Activated gamma-delta T cell treated with anti-CD3 and anti-CD28 coated beads, Interleukin-2, amount 50 U/mL, for 16 hours (primary cell): ENCODE data around the gene CDCA7.
"Not testable (repeated sequence)": the region's sequence is repeated elsewhere in the genome, so short reads cannot be mapped to it uniquely, and the experiment has no call there.

Experiments
- DNase-seq: peaks from one replicate; pipeline ENCODE4 v3.0.0-alpha.2; 2020; ENCODE audit warnings: low read depth

Gene CDCA7

GRCh38 chr2:173354582-173355131, at the start of gene CDCA7:
CDCA7 (plus strand) TSS chr2:173354872; CDS start chr2:173354964, 92 bp downstream.
- no peak for DNase-seq

DNA sequence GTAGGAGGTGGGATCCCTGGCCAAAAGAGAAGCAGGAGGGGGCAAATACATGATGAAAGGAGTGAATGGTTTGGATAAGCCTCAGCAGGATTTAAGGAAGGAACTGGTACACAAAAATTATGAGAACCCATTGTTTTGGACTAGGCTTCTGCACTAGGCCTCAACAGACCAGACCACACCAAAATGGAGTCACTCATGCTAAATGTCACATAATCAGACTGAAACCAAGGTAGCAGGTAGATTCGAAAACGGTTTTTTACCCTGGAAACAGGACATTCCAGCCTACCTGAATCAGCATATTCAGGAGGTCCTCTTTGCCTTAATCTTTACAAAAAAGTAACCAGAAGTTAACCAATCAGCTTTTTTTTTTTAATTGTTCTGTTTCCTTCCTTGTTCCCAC, 49.4 kb upstream of the CDCA7 start:
- no peak for DNase-seq

- DNase-seq: no peak
Measured at GRCh38 chr2:173307293-173307692, 47.4 kb upstream of the CDCA7 start.

GRCh38 chr2:173309370-173309769, 45.3 kb upstream of the CDCA7 start:
- not testable (repeated sequence) for DNase-seq

- no peak for DNase-seq
Measured at GRCh38 chr2:173311844-173312606, 42.6 kb upstream of the CDCA7 start.

DNA sequence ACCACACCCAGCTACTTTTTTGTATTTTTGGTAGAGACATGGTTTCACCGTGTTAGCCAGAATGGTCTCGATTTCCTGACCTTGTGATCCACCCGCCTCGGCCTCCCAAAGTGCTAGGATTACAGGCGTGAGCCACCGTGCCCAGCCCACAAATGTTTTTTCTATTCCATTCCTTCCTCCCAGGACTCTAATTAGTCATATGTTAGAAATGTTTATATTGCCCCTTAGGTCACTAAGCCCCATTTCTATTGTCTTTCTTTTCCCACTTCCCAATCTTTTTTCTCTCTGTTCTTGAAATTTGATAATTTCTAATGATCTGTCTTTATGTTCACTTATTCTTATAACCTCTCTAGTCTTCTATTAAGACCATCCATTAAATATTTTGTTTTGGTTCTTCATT, 31.3 kb upstream of the CDCA7 start:
- DNase-seq: no peak

DNA sequence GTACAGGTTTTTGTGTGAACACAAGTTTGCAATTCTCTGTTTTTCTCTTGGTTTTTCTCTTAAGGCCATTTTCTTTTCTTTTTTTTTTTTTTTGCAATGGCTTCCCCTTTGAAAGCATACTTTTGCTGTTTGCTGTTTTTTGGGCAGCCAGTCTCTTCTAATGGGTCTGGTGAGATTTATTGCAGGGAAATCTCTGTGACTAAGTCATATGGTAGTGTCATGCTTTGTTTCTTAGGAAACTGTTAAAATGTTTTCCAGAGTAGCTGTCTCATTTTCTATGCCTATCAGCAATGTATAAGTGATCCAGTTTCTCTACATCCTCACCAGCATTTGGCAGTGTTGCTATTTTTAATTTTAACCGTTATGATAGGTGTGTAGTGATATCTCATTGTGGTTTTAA, 27.9 kb upstream of the CDCA7 start:
- DNase-seq: no peak

- no peak for DNase-seq
Measured at GRCh38 chr2:173327421-173327820, 27.3 kb upstream of the CDCA7 start.

- not testable (repeated sequence) for DNase-seq
Measured at GRCh38 chr2:173333003-173333402, 21.7 kb upstream of the CDCA7 start.

DNA sequence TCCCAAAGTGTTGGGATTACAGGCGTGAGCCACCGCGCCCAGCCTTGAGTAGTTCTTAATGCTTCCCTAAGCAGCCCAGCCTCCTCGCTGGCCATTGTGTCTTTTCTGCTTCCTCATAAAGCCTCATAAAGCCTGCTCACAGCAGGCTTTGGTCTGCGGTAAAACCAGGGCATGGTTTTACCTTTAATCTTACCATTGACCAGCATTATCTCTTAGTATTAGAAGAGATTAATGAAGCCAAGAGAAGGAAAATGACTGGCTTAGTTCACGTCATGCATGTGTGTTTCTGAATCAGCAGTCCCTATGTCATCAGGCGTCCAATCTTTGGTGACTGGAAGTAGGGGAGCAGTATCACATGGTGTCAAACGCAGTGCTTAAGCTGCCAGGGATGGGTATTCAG, 14.9 kb upstream of the CDCA7 start:
- DNase-seq: no peak

- no peak for DNase-seq
Measured at GRCh38 chr2:173343921-173344320, 10.8 kb upstream of the CDCA7 start.

GRCh38 chr2:173346035-173346434, 8.6 kb upstream of the CDCA7 start:
- DNase-seq: no peak

DNA sequence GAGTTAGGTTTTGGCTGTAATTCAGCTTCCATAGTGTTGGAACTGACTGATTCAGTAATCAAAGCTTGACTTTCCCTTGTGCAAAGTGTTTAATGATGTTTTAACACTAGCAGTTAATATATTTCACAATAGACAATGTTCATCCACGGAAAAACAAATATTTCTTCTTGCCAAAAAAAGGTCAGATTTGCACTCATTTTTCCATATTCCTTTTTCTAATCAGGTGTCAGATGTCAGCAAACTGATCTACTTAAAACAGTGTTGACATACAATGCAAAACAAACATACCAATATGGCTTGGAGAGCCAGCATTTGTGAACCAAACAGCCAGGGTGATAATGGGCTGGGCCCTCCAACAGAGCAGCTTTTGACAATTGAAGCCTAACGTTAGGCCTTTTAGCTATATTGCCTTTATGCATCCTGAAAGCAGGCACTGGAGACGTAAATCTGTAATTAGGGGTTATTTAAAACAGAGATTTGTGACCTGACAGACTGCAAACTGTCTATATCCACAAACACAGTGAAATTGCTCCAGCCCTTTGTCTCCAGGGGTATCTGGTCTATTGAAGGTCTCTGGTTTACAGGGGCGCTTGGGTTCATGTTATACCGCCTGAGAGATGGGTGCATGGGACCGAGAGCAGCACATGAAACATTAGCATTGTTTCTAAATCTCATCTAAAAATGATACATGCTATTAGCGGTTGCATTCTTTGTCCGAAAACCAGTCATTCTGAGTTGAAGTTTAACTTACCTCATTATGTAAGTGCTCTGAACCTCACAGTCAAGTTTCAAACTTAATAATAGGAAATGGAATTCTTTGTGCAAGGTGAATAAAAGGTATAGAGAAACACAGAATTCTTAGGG, 7.1 kb upstream of the CDCA7 start:
- no peak for DNase-seq

DNA sequence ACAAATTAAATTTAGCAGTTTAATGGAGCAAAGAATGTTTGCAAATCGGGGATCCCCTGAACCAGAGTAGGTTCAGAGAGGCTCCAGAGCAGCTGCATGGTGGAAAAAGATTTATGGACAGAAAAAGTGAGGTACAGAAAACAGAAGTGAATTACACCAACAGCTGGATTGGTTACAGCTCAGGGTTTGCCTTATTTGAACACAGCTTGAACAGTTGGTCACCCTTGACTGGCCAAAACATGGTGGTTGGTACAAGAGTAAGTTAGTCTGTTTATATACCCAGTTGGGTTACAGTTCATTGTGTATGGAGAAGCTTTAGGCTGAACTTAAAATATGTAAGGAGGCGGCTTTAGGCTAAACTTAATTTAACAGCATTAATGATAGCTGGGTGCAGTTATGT, 5.4 kb upstream of the CDCA7 start:
- DNase-seq: no peak

DNA sequence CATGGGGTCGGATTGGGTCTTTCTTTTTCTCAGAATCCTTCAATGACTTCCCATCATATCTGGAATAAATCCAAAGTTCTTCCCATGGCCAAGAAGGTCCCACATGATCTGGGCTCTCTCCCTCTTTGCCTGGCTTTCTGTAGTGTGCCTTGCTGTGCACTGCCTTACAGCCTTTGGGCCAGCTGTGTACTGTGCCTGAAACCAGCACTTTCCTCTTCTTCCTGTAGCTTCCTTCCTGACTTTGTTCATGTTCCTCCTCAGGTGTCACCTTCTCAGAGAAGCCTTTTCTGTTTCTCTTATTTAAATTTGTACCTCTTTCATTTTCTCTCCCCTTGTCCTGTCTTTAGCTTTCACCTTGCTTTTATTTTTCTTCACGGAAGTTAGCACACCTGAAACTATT, 4.3 kb upstream of the CDCA7 start:
- DNase-seq: no peak

DNA sequence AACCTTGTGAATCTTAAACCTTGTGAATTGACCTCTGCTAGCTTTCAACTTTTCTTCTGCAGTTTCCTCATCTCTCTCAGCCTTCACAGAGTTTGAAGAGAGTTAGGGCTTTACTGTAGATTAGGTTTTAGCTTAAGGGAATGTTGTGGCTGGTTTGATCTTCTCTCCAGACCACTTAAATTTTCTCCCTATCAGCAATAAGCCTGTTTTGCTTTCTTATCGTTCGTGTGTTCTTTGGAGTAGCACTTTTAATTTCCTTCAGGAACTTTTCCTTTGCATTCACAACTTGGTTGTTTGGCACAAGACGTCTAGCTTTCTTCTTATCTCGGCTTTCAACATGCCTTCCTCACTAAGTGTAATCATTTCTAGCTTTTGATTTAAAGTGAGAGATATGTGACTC, 2.8 kb upstream of the CDCA7 start:
- no peak for DNase-seq

- no peak for DNase-seq
Measured at GRCh38 chr2:173353556-173353955, 1.1 kb upstream of the CDCA7 start.

- no peak for DNase-seq
Measured at GRCh38 chr2:173354073-173354581, 545 bp upstream of the CDCA7 start.

DNA sequence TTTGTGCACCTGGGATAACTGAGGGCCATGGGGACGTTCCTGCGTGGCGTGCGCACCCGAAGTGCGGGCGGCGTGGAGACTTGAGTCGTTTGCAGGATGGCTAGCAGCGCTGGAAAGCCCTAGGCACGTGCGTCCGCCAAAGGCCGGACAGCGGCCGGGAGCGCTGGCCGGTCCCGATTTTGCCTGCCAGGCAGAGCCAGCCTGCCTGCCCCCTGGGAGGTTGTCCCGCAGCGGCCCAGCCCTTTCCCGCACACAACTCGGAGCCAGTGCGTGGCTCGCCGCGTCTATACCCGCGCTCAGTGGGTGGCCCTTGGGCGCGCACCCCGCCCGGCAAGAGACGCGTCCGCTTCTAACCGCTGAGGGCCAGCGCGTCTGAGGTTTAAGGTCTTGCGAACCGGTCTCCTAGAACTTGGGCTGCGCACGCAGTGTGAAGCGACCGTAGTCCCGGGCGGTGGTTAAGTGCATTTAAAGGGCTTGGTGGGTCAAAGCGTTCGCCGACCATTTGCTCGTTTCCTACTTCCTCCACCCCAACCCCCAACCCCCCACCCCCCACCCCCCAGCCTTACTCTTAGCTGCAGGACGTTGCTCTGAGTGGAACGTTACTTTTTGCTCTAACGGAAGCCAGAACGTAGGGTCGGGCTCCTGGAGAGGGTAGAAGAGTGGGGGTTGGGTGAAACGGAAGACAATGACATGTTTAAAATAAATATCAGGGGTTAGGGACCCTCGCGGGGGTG, 627 bp downstream of the CDCA7 start:
- DNase-seq: no peak

DNA sequence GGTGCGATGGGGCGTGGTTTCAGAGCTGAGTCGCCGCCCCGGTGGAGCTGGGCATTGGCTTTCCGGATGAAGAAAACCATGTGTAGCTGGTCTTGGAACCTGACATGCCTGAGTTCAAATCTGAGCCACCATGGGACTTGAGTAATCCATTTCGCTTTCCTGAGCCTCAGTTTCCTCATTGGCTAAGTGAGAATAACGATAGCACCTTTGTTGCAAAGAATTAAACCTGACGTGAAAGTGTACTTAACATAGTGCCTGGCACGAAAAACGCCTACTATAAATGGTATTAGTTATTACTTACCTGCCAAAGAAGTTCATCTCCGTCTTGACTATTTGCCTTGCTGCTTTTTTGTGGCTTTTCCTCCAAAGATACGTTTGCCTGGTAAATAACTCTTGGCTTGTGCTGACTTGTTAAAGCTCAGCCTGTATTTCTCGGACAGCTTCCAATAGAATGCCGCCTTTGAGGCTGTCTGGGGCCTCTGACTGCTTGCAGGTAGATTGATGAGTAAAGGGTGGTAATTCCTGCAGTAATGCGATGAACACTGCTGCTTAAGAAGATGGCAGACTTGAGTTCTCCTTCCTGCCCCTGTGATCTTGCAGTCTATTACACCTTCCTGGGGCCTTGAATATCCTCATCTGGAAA, 1.3 kb downstream of the CDCA7 start:
- DNase-seq: no peak

DNA sequence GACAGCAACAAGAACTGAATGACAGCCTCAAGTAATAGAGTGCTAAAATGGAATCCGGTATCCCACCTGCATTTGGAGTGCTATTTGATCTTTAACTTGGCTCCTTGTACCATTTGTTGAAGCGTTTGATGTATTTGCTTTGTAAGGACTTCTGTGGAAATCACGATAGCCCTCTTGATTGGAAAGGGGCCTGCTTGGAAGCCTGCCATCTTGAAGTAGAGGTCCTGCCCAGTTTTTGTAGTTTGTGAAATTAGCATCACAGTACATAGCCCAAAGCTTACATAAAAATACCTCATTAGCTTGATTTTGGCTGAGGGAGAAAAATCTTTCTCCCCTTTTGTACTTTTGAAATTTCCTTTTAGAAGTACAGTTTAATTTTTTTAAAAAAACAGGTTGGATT, 2.7 kb downstream of the CDCA7 start:
- DNase-seq: no peak

DNA sequence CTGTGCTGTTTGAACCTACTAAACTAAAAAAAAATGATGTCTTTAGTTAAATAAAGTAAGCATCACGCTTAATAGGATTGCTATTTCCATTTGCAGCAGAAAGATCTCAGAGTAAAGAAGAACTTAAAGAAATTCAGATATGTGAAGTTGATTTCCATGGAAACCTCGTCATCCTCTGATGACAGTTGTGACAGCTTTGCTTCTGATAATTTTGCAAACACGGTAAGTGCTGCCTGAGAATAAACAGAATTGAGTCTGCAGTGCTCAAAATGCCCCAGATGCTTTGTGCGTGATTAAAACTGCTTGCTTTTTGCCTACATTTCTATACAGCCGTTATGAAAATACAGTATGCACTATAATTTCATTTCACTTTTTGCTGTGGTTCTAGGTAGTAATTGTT, 3.9 kb downstream of the CDCA7 start:
- no peak for DNase-seq
